Subcutaneous adipose tissue (tissue), 4 donors: ENCODE data around the gene KBTBD8. TPM values are rescaled to one million over a fixed set of nuclear protein-coding genes. Genes with fewer than 3 reads are reported as not detected.

Experiments used
- total RNA-seq, 4 donors: library from RNA; depleted of rRNA; stranded (reverse); fragments of >200 nt; gene quantifications; one replicate each; pipeline ENCODE4 v1.1.0, GENCODE V29; 2016
- TF ChIP-seq, protein P1 (sequence below): fragments of 450-650 bp; IDR thresholded peaks from one replicate; pipeline ENCODE4 v1.5.1; 2016; ENCODE audit warnings: low read depth, mild to moderate bottlenecking, control low read depth, antibody characterized with exemption, moderate library complexity

The KBTBD8 gene, protein sequence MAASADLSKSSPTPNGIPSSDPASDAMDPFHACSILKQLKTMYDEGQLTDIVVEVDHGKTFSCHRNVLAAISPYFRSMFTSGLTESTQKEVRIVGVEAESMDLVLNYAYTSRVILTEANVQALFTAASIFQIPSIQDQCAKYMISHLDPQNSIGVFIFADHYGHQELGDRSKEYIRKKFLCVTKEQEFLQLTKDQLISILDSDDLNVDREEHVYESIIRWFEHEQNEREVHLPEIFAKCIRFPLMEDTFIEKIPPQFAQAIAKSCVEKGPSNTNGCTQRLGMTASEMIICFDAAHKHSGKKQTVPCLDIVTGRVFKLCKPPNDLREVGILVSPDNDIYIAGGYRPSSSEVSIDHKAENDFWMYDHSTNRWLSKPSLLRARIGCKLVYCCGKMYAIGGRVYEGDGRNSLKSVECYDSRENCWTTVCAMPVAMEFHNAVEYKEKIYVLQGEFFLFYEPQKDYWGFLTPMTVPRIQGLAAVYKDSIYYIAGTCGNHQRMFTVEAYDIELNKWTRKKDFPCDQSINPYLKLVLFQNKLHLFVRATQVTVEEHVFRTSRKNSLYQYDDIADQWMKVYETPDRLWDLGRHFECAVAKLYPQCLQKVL
- 1 to 10 TPM in 1 of 4 donors, under 1 TPM in 3; 0.19 to 2.7 (median 0.77) TPM for total RNA-seq

DNA sequence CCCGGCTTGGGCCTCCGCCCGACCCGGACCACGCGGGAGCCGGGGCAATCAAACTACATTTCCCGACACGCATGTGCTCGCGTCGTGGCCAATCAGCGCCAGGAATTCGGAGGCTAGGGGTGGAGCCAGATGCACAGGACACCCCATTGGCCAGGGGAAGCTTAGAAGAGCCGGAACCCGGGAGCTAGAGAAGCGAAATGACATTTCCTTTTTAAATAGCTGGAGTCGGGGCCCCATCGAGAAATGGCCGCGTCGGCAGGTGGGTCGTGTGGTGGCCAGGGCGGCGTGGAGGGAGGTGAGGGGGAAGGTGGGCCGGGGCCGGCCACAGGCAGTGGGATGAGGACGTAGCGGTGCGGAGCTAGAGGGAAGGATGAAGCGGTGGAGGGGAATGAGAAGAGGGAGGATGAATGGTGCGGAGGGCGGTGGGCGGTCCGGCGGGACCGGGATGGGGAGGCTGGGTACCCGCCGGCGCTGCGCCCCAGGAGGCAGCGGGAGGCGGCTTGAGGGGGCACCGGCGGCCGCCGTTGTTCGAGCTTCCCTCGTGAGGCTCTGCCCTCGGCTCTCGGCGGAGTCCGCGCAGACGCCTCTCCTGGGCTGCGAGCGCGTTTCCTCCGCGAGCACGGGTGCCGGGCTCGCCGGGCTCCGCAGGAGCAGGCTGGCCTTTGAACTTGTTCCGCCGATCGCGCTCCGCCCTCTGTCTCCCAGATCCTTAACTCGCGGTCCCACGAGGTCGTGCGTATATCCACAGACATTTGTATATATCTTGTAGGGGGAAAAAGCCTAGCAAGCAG lies at the start of gene KBTBD8:
KBTBD8 (plus strand) TSS at position 195 of the 791 bp plus-strand sequence; CDS start at position 244, 49 bp downstream.
- TF ChIP-seq, protein P1, sequence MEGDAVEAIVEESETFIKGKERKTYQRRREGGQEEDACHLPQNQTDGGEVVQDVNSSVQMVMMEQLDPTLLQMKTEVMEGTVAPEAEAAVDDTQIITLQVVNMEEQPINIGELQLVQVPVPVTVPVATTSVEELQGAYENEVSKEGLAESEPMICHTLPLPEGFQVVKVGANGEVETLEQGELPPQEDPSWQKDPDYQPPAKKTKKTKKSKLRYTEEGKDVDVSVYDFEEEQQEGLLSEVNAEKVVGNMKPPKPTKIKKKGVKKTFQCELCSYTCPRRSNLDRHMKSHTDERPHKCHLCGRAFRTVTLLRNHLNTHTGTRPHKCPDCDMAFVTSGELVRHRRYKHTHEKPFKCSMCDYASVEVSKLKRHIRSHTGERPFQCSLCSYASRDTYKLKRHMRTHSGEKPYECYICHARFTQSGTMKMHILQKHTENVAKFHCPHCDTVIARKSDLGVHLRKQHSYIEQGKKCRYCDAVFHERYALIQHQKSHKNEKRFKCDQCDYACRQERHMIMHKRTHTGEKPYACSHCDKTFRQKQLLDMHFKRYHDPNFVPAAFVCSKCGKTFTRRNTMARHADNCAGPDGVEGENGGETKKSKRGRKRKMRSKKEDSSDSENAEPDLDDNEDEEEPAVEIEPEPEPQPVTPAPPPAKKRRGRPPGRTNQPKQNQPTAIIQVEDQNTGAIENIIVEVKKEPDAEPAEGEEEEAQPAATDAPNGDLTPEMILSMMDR, result no peak

DNA sequence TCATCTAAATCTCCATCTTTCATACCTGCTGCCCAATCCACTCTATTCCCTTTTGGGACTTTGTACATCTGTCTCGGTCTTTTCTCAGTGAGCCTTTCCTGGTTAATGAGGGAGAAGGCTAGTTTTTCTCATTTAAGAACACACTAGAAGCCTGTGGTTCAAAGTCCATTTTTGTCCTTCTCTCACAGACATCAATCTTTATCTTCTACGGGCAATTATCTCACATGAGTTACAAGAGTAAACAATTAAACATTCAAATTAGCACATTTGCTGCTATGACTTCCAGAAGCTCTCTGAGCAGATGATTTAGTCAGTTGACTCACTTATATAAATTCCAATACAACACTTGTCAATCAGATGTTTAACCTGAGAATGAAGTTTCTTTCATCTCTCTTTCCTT lies 49.3 kb upstream of the KBTBD8 start:
- TF ChIP-seq, protein P1, result no peak

DNA sequence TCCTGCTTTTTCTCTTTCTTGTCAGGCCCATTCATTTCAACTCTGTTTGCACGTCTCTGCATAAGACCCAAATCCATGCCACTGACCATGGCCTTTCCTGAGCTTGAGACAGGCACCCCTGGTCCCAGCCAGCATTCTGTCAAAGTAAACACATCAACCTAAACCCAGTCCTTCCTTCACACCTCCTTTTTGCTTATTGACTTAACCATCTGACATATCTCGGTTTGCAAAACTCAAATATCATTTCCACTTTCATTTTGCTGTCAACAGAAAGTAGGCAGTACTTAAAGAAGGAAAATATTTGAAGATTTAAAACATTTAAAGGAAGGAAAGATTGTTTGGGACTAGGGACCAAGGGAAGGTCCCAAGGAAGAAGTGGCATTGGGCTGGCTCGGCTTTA lies 48.2 kb upstream of the KBTBD8 start:
- TF ChIP-seq, protein P1, result no peak

DNA sequence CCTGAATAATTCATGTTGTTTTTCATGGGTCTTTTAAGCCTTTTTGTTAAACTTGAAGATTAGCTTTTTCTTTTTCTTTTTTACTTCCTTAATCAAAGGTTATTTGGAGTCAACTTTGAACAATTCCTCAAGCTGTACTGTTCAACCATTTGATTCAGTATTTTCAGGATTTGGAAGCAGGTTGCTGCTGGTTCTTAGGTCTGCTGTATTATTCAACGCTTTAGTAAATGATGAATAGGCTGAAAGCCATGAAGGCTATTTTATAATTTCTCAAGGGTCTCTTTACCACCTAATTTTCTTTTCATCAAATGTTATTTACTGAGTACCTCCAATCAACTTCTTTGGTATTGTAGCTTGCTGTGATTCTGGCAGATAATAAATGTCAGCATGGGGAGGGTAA lies 45.8 kb upstream of the KBTBD8 start:
- TF ChIP-seq, protein P1, result no peak

DNA sequence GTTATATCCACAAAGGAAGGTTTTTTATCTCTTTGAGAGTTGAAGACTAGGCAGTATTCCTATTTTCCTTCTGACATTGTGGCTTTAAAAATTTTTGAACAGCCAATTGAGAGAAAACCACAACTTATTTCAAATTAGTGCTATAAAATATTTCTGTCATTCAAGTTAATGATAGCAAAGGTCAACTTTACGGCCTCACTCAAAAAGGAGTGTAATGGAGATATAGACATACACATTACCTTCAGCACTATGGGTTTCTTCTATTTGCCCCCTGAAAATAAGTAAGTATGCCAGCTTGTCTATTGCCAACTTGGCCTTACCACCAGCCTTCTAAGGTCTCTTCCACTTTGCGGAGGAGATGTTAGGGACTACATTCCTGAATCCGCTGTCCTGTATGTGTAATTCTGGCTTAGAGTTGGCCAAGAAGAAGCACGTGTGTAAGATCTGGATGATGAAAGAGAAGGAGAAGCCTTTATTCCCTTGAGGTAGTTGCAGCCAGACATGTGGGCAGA lies 44.1 kb upstream of the KBTBD8 start:
- TF ChIP-seq, protein P1, result no peak

DNA sequence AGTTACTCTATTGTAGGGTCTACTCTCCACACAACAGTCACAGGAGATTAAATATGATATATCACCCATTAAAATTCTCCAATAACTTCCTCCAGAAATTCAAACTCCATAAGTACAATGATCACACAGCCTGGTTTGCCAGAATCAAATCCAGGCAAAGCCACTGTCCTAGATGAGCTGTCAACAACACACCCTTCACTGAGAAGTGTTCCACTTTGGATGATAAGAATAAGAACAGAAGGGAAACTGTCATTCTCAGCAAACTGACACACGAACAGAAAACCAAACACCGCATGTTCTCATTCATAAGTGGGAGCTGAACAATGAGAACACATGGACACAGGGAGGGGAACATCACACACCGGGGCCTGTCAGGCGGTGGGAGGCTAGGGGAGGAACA lies 41.4 kb upstream of the KBTBD8 start:
- TF ChIP-seq, protein P1, result no peak
